HG03060 (cell line): ENCODE measurements around the gene HSPA6.
"Not testable (repeated sequence)": the region's sequence is repeated elsewhere in the genome, so short reads cannot be mapped to it uniquely, and the experiment has no call there.

ENCODE experiments used
- ATAC-seq: cut with Tn5 transposase; IDR thresholded peaks from one replicate; pipeline ENCODE4 v1.9.1; 2021; ENCODE audit warnings: low read depth, moderate number of reproducible peaks; ENCODE audit not compliant: unreplicated experiment

The HSPA6 gene

DNA sequence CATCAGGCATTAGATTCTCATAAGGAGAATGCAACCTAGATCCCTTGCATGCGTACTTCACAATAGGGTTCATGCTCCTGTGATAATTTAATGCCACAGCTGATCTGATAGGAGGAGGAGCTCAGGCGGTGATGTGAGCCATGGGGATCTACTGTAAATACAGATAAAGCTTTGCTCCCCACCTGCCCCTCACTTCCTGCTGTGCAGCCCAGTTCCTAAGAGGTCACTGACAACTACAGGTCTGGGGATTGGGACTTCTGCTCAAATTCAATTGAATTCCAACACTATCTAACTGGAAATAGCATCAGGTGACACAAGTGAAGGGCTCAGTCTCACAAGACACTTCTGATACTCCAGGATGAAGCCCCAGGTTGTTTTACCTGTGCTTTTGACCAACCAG lies 32.6 kb downstream of the HSPA6 start:
- ATAC-seq: not testable (repeated sequence)

DNA sequence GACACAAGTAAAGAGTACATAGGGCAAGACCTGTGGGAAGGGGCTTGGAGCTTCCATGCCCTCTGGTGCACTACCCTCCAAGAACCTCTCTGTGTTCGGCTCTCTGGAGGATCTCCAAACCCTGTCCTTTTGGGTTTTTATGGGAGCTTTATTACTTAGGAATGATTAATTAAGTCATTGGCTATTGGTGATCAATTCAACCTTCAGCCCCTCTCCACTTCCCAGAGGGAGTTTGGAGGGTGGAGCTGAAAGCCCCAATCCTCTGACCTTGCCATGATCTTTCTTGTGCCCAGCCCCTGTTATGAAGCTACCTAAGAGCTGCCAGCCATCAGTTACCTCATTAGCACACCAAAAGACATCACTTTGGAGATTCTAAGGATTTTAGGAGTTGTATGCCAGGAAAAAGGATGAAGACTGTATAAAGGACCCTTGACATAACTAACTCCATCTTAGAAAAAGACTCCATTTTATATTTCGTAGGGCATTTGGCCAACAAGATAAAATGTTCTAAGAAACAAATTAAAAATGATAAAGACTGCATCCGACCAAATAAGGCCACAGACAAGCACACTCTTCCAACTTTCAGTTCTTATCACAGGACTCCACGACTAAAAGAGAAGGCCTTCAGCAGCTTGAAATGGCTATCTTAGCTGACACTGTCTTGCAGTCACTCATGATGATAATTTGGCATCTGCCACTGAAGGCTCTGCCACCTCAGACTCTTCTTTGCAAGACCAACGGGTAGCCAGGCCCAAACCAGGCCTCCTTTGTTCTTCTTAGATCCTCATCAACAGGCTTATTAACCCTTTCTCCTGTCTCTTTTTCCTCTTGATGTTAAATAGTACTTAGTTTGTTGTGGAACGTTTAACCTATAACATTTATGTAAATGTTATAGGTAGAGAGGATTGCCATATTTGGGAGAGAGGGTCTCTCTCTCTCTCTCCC lies 33.4 kb downstream of the HSPA6 start:
- ATAC-seq: not testable (repeated sequence)

DNA sequence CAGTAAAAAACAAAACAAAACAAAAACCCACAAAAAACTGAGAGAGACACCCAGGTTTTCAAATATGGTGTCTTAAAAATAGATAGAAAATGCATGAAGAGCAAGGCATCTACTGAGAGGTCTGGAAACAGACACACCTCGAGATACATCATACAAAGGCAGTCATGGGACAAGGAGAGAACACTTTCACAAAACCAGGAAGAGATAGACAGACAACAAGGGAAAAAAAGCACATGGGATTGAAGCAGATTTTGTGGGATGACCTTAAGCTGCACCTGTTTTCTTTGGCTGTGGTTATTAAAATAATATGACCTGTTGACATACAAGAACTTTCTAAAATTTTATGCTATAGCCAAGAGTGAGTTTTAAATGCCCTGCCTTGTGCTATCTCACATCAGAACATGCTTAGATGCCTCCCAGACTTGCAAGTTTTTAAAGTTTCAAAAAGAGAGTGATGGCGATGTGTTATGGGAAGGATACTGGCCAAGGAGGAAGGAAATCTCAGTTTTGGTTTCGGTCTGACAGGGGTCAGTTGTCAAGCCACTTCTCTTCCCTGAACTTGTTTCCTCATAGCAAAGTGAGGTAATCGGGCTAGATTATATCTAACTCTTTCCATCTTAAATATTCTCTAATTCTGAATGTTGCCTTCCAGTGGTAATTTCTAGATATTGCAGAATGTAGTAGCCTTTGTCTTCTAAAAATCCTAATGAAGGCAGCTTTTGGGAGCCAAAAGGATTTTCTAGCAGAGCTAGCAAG lies 36.8 kb downstream of the HSPA6 start:
- ATAC-seq: not testable (repeated sequence)

DNA sequence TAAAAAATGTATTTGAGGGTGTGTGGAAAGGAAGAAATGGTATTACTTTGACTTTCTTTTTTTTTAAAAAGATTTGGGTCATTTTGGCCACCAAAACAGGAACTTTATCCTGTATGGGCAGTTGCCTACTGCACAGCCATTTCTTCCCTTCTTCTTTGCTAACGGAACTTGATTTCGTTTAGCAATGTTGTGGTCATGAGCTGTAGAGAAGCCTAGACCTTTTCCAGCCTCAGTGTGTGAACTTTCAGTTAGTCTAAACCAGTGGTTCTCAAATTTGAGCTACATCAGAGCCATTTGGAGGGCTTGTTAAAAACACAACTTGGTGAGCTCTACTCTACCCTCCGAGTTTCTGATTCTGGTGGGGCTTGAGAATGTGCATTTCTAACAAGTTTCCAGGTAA lies 38.1 kb downstream of the HSPA6 start:
- not testable (repeated sequence) for ATAC-seq

DNA sequence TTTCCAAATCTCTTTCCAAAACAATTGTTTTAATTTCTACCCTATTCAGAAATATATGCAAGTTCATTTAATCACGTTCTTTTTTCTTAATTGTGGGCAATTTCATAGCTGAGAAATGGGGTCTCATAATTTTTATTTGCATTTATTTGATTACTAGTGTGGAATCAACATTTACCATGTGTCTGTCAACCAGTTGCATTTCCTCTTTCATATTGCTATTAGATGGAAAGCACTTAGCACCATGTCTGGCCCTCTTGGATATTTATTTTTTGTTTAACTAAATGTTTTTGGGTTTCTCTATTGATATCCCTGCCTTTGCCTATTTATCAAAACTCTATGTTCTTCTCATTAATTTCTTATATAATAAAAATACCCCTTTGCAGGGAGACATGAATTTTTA lies 39.2 kb downstream of the HSPA6 start:
- not testable (repeated sequence) for ATAC-seq

DNA sequence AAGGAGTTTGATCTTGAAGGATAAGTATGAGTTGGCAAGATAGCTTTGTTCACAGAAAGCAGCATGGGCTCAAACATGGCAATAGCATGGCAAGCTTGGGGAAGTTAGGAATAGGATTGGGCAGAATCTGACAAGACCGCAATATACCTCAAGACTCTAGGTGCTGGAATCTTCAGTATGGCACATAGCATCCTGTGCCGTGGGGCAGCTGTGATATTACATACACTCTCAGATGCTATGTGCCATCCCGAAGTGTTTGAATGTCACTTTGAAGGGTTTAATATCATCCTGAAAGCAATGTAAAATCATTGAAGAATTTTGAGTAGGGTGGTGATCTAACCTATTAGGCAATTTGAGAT lies 42.2 kb downstream of the HSPA6 start:
- not testable (repeated sequence) for ATAC-seq

DNA sequence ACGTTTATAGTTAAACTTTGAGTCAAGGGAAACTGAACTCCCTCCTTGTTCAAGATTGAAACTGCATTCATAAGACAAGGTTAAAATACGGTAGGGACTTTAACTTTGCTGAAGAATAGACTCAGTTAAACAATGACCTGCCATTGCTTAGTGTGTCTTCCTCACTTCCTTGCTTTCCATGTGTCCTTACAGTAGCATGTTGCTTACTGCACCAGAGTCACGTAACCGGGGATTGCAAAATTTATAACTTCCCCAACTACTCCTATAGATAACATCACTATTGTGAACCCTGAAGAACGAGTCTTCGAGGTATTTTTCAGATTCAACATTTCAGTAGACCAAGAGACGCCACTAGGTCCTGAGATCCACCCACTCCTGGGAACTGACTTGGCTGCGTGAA lies 47.4 kb downstream of the HSPA6 start:
- ATAC-seq: not testable (repeated sequence)
